PFSK-1 (cell line): ENCODE measurements around the gene LGR4.

Experiments
- FOXP2 ChIP-seq: optimal IDR thresholded peaks from 2 replicates; pipeline ENCODE3; 2011; ENCODE audit warnings: borderline replicate concordance, control low read depth, inconsistent platforms; ENCODE audit not compliant: insufficient read depth; ENCODE audit errors: extremely low read length, extremely low read depth
- POLR2AphosphoS5 ChIP-seq: IDR thresholded peaks from 2 replicates; pipeline ENCODE4 v1.6.1; 2012; ENCODE audit warnings: low read depth, mild to moderate bottlenecking, control low read depth, low read length, moderate library complexity
- SIN3A ChIP-seq: IDR thresholded peaks from 2 replicates; pipeline ENCODE4 v1.6.1; 2012; ENCODE audit warnings: mild to moderate bottlenecking, low read length, moderate library complexity, borderline replicate concordance; ENCODE audit not compliant: insufficient read depth
- TAF1 ChIP-seq: IDR thresholded peaks from 2 replicates; pipeline ENCODE4 v1.6.1; 2012; ENCODE audit warnings: low read length, control low read depth, borderline replicate concordance; ENCODE audit not compliant: insufficient read depth
- TF ChIP-seq, protein P1 (sequence below), 2 experiments: IDR thresholded peaks; 2 replicates each; pipeline versions ENCODE4 v1.6.1 to v1.8.0; 2011 to 2012; ENCODE audit warnings: low read depth in 2 of 2, low read length in 2 of 2, control low read depth in 1 of 2, inconsistent platforms in 1 of 2, mild to moderate bottlenecking in 1 of 2, moderate library complexity in 1 of 2; ENCODE audit not compliant: insufficient read depth in 1 of 2

LGR4 gene

GRCh38 chr11:27445625-27446024 lies 27.0 kb downstream of the LGR4 start:
- no peak for TF ChIP-seq POLR2AphosphoS5
- no peak for TF ChIP-seq FOXP2
- TF ChIP-seq, protein P1, sequence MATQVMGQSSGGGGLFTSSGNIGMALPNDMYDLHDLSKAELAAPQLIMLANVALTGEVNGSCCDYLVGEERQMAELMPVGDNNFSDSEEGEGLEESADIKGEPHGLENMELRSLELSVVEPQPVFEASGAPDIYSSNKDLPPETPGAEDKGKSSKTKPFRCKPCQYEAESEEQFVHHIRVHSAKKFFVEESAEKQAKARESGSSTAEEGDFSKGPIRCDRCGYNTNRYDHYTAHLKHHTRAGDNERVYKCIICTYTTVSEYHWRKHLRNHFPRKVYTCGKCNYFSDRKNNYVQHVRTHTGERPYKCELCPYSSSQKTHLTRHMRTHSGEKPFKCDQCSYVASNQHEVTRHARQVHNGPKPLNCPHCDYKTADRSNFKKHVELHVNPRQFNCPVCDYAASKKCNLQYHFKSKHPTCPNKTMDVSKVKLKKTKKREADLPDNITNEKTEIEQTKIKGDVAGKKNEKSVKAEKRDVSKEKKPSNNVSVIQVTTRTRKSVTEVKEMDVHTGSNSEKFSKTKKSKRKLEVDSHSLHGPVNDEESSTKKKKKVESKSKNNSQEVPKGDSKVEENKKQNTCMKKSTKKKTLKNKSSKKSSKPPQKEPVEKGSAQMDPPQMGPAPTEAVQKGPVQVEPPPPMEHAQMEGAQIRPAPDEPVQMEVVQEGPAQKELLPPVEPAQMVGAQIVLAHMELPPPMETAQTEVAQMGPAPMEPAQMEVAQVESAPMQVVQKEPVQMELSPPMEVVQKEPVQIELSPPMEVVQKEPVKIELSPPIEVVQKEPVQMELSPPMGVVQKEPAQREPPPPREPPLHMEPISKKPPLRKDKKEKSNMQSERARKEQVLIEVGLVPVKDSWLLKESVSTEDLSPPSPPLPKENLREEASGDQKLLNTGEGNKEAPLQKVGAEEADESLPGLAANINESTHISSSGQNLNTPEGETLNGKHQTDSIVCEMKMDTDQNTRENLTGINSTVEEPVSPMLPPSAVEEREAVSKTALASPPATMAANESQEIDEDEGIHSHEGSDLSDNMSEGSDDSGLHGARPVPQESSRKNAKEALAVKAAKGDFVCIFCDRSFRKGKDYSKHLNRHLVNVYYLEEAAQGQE (IDR thresholded peaks at IDR 0.05; ENCODE audit: insufficient read depth in 1 of 2, low read depth in 2 of 2, low read length in 2 of 2): no peak
- no peak for TF ChIP-seq TAF1
- no peak for TF ChIP-seq SIN3A

DNA sequence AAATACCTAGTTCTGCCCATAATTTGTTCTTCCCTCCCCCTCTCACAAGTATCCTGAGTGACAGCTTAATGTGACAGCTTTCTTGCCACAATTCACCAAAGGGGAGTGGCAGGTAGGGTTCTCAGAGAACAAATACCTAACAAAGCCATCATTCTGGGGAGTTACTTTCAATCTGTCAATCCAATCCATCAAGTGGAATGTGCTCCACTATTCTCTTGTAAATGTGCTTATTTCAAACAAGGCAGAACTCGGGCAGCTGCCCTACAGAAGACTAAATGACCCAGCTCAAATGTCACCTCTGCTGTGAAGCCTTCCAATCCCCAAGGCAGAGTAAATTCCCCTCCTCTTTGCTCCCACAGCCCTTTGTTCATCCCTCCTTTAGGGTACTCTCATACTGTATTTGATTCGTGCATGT lies 27.8 kb downstream of the LGR4 start:
- TF ChIP-seq, protein P1 (IDR thresholded peaks at IDR 0.05; ENCODE audit: insufficient read depth in 1 of 2, low read depth in 2 of 2, low read length in 2 of 2): no peak

- no peak for TF ChIP-seq TAF1
- no peak for TF ChIP-seq SIN3A
- TF ChIP-seq, protein P1 (IDR thresholded peaks at IDR 0.05; ENCODE audit: insufficient read depth in 1 of 2, low read depth in 2 of 2, low read length in 2 of 2): no peak
- no peak for TF ChIP-seq FOXP2
- no peak for TF ChIP-seq POLR2AphosphoS5
These were observed 28.7 kb downstream of the LGR4 start for GRCh38 chr11:27443746-27444507.

- TF ChIP-seq TAF1 (no peak), FOXP2 (no peak), SIN3A (no peak), POLR2AphosphoS5 (no peak)
- TF ChIP-seq, protein P1 (IDR thresholded peaks at IDR 0.05; ENCODE audit: insufficient read depth in 1 of 2, low read depth in 2 of 2, low read length in 2 of 2): no peak
These were observed 29.4 kb downstream of the LGR4 start for GRCh38 chr11:27443227-27443626.

GRCh38 chr11:27440090-27440489 lies 32.5 kb downstream of the LGR4 start:
- TF ChIP-seq FOXP2 (no peak), TAF1 (no peak), SIN3A (no peak), POLR2AphosphoS5 (no peak)
- TF ChIP-seq, protein P1 (IDR thresholded peaks at IDR 0.05; ENCODE audit: insufficient read depth in 1 of 2, low read depth in 2 of 2, low read length in 2 of 2): no peak
